SK-N-SH (cell line): ENCODE results near the gene VPS8.

Source experiments
- EZH2phosphoT487 ChIP-seq: fragments of 200-600 bp; sonication (generic); IDR thresholded peaks from 2 replicates; pipeline ENCODE4 v1.6.1; 2017; ENCODE audit warnings: low read depth, mixed run types, mild to moderate bottlenecking, antibody characterized with exemption, moderate library complexity, borderline replicate concordance
- MEF2A ChIP-seq: IDR thresholded peaks from 2 replicates; pipeline ENCODE4 v1.4.0; 2012; ENCODE audit warnings: low read depth, borderline replicate concordance
- MXI1 ChIP-seq: IDR thresholded peaks from 2 replicates; pipeline ENCODE4 v1.6.1; 2012; ENCODE audit warnings: mild to moderate bottlenecking, low read depth, low read length, improper control_type of control experiment
- POLR2AphosphoS5 ChIP-seq: IDR thresholded peaks from 2 replicates; pipeline ENCODE4 v1.6.1; 2012; ENCODE audit warnings: low read depth, low read length
- RCOR1 ChIP-seq: fragments of 150-350 bp; IDR thresholded peaks from 2 replicates; pipeline ENCODE4 v1.6.1; 2017; ENCODE audit warnings: antibody characterized with exemption, low read length
- RFX5 ChIP-seq: IDR thresholded peaks from 2 replicates; pipeline ENCODE4 v1.6.1; 2012; ENCODE audit warnings: mild to moderate bottlenecking, improper control_type of control experiment, low read length
- TAF1 ChIP-seq: IDR thresholded peaks from 2 replicates; pipeline ENCODE4 v1.6.1; 2012; ENCODE audit warnings: low read depth, mild to moderate bottlenecking, low read length, moderate library complexity, borderline replicate concordance
- TCF12 ChIP-seq: IDR thresholded peaks from 2 replicates; pipeline ENCODE4 v1.4.0; 2012
- TF ChIP-seq, protein P1 (sequence below): fragments of 200-600 bp; sonication (generic); IDR thresholded peaks from 2 replicates; pipeline ENCODE4 v1.6.1; 2017; ENCODE audit warnings: antibody characterized with exemption, mild to moderate bottlenecking, moderate library complexity

GRCh38 chr3:184784731-184785500 is 27.1 kb upstream of the VPS8 start:
- TF ChIP-seq, protein P1, sequence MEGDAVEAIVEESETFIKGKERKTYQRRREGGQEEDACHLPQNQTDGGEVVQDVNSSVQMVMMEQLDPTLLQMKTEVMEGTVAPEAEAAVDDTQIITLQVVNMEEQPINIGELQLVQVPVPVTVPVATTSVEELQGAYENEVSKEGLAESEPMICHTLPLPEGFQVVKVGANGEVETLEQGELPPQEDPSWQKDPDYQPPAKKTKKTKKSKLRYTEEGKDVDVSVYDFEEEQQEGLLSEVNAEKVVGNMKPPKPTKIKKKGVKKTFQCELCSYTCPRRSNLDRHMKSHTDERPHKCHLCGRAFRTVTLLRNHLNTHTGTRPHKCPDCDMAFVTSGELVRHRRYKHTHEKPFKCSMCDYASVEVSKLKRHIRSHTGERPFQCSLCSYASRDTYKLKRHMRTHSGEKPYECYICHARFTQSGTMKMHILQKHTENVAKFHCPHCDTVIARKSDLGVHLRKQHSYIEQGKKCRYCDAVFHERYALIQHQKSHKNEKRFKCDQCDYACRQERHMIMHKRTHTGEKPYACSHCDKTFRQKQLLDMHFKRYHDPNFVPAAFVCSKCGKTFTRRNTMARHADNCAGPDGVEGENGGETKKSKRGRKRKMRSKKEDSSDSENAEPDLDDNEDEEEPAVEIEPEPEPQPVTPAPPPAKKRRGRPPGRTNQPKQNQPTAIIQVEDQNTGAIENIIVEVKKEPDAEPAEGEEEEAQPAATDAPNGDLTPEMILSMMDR: no peak
- TF ChIP-seq POLR2AphosphoS5 (no peak), EZH2phosphoT487 (no peak), RCOR1 (no peak), TCF12 (no peak), TAF1 (no peak), MXI1 (no peak), MEF2A (no peak), RFX5 (no peak)
